K562 (cell line): ENCODE data around the gene OTOGL.

Source experiments
- MAFK ChIP-seq: IDR thresholded peaks from 2 replicates; pipeline ENCODE4 v1.6.1; 2011; ENCODE audit warnings: low read length, improper control_type of control experiment
- ZBTB11 ChIP-seq, 3 experiments: fragments of 200-800 bp in 1 of 3; fragments of 250-450 bp in 1 of 3; fragments of 450-650 bp in 1 of 3; sonication (Bioruptor Pico) in 1 of 3; sonication (Bioruptor generic) in 1 of 3; formaldehyde crosslinking in 1 of 3; IDR thresholded peaks; 2 replicates each; pipeline versions ENCODE4 v1.6.1 to v1.8.0; 2016 to 2022; ENCODE audit warnings: mild to moderate bottlenecking in 2 of 3, missing genetic modification characterization in 2 of 3, missing compliant biosample characterization in 1 of 3, moderate library complexity in 1 of 3
- ZNF311 ChIP-seq: fragments of 250-450 bp; sonication (Bioruptor Pico); IDR thresholded peaks from 2 replicates; pipeline ENCODE4 v1.4.0; 2020; ENCODE audit warnings: mild to moderate bottlenecking, moderate library complexity
- ZNF655 ChIP-seq: fragments of 250-450 bp; sonication (Bioruptor Pico); IDR thresholded peaks from 2 replicates; pipeline ENCODE4 v1.5.0; 2021
- TF ChIP-seq, protein P1 (sequence below), 2 experiments: fragments of 450-650 bp in 1 of 2; IDR thresholded peaks; 2 replicates each; pipeline ENCODE4 v1.6.1; 2011 to 2017; ENCODE audit warnings: low read depth in 2 of 2, antibody characterized with exemption in 1 of 2, borderline replicate concordance in 1 of 2, low read length in 1 of 2, mild to moderate bottlenecking in 1 of 2, mixed read lengths in 1 of 2; ENCODE audit not compliant: control insufficient read depth in 1 of 2

- no peak for TF ChIP-seq ZBTB11 (CRISPR knock-in tag; IDR thresholded peaks at IDR 0.05)
- no peak for TF ChIP-seq ZNF311
- no peak for TF ChIP-seq ZNF655 (CRISPR knock-in tag)
- no peak for TF ChIP-seq MAFK
- TF ChIP-seq, protein P1, sequence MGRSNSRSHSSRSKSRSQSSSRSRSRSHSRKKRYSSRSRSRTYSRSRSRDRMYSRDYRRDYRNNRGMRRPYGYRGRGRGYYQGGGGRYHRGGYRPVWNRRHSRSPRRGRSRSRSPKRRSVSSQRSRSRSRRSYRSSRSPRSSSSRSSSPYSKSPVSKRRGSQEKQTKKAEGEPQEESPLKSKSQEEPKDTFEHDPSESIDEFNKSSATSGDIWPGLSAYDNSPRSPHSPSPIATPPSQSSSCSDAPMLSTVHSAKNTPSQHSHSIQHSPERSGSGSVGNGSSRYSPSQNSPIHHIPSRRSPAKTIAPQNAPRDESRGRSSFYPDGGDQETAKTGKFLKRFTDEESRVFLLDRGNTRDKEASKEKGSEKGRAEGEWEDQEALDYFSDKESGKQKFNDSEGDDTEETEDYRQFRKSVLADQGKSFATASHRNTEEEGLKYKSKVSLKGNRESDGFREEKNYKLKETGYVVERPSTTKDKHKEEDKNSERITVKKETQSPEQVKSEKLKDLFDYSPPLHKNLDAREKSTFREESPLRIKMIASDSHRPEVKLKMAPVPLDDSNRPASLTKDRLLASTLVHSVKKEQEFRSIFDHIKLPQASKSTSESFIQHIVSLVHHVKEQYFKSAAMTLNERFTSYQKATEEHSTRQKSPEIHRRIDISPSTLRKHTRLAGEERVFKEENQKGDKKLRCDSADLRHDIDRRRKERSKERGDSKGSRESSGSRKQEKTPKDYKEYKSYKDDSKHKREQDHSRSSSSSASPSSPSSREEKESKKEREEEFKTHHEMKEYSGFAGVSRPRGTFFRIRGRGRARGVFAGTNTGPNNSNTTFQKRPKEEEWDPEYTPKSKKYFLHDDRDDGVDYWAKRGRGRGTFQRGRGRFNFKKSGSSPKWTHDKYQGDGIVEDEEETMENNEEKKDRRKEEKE (IDR thresholded peaks at IDR 0.05; ENCODE audit: borderline replicate concordance in 1 of 2, control insufficient read depth in 1 of 2, low read depth in 2 of 2, low read length in 1 of 2), result no peak
Measured at GRCh38 chr12:80170915-80171314, 71.6 kb downstream of the OTOGL start.
